Mesendoderm (in vitro differentiated cells): ENCODE measurements around the gene CDC5L.

Source experiments
- DNase-seq: peaks from one replicate; pipeline ENCODE4 v3.0.0; 2013
- H2AK5ac ChIP-seq: 2 replicates; pipeline ENCODE4 v1.6.1; 2013; ENCODE audit warnings: low read length, inconsistent platforms
- H2BK120ac ChIP-seq: 2 replicates; pipeline ENCODE4 v1.6.1; 2013; ENCODE audit warnings: low read depth, mild to moderate bottlenecking, low read length, moderate library complexity, mixed read lengths
- H2BK15ac ChIP-seq: replicated peaks from 2 replicates; pipeline ENCODE4 v1.6.1; 2013; ENCODE audit warnings: low read depth, mild to moderate bottlenecking, moderate library complexity
- H2BK5ac ChIP-seq: 2 replicates; pipeline ENCODE4 v1.6.1; 2013; ENCODE audit warnings: low read length, inconsistent platforms
- H3K18ac ChIP-seq: 2 replicates; pipeline ENCODE4 v1.6.1; 2013; ENCODE audit warnings: mild to moderate bottlenecking, low read length, mixed read lengths
- H3K23ac ChIP-seq: one replicate; pipeline ENCODE4 v1.6.1; 2013; ENCODE audit warnings: low read length
- H3K27ac ChIP-seq: 2 replicates; pipeline ENCODE4 v1.5.1; 2013; ENCODE audit warnings: low read depth, mild to moderate bottlenecking, inconsistent platforms, low read length, moderate library complexity
- H3K27me3 ChIP-seq: 2 replicates; pipeline ENCODE4 v1.6.1; 2013; ENCODE audit warnings: low read length, control low read depth, mild to moderate bottlenecking, inconsistent platforms; ENCODE audit not compliant: insufficient read depth, poor library complexity
- H3K36me3 ChIP-seq: 2 replicates; pipeline ENCODE4 v1.6.1; 2013; ENCODE audit warnings: low read length, inconsistent platforms; ENCODE audit not compliant: control insufficient read depth, insufficient read depth
- H3K4ac ChIP-seq: one replicate; pipeline ENCODE4 v1.6.1; 2013; ENCODE audit warnings: low read depth, mild to moderate bottlenecking, low read length, moderate library complexity
- H3K4me1 ChIP-seq: 2 replicates; pipeline ENCODE4 v1.6.1; 2013; ENCODE audit warnings: low read depth, low read length, inconsistent platforms; ENCODE audit not compliant: control insufficient read depth
- H3K4me2 ChIP-seq: 2 replicates; pipeline ENCODE4 v1.6.1; 2013; ENCODE audit warnings: low read length
- H3K4me3 ChIP-seq: 2 replicates; pipeline ENCODE4 v1.5.1; 2013; ENCODE audit warnings: mild to moderate bottlenecking, low read length
- H3K56ac ChIP-seq: one replicate; pipeline ENCODE4 v1.6.1; 2013; ENCODE audit warnings: low read length
- H3K79me1 ChIP-seq: 2 replicates; pipeline ENCODE4 v1.6.1; 2013; ENCODE audit warnings: low read length, inconsistent platforms
- H3K79me2 ChIP-seq: 2 replicates; pipeline ENCODE4 v1.6.1; 2013; ENCODE audit warnings: mild to moderate bottlenecking, low read length; ENCODE audit not compliant: control insufficient read depth, insufficient read depth
- H3K9ac ChIP-seq: 2 replicates; pipeline ENCODE4 v1.6.1; 2013; ENCODE audit warnings: low read length, inconsistent platforms
- H4K5ac ChIP-seq: one replicate; pipeline ENCODE4 v1.6.1; 2013; ENCODE audit warnings: low read length
- H4K8ac ChIP-seq: one replicate; pipeline ENCODE4 v1.6.1; 2013; ENCODE audit warnings: low read depth, mild to moderate bottlenecking, control low read depth, low read length, moderate library complexity
- WGBS: extraction: QIAGEN DNeasy Blood & Tissue Kit; methylation state at CpG from one replicate; pipeline ENCODE4 v1.1.7; 2013; ENCODE audit warnings: low lambda C conversion rate, missing lambda C conversion rate; ENCODE audit not compliant: insufficient coverage; ENCODE audit errors: extremely low coverage; 5-methylcytosine and 5-hydroxymethylcytosine counted together

CDC5L gene

GRCh38 chr6:44366781-44367180, 20.7 kb upstream of the CDC5L start:
- no peaks in the 10 kb centered on the region for H3K36me3 ChIP-seq
- H3K9ac ChIP-seq = no peak overlapping the region
- no peak for DNase-seq
- no peak overlapping the region for H3K4ac ChIP-seq
- no peak overlapping the region for H2BK15ac ChIP-seq
- no peak overlapping the region for H2BK120ac ChIP-seq
- no peak overlapping the region for H4K5ac ChIP-seq
- H3K56ac ChIP-seq = no peak overlapping the region
- no peaks in the 10 kb centered on the region for H3K27me3 ChIP-seq
- H3K79me1 ChIP-seq = no peaks in the 10 kb centered on the region
- no peak overlapping the region for H3K23ac ChIP-seq
- WGBS = no CpG with 5 or more reads among the region's 3 CpGs
- H3K4me2 ChIP-seq = no peak overlapping the region
- H3K4me3 ChIP-seq = no peak overlapping the region
- no peak overlapping the region for H2AK5ac ChIP-seq
- H3K4me1 ChIP-seq = no peaks in the 10 kb centered on the region
- no peaks in the 10 kb centered on the region for H3K79me2 ChIP-seq
- H3K18ac ChIP-seq = no peak overlapping the region
- no peak overlapping the region for H3K27ac ChIP-seq
- no peak overlapping the region for H2BK5ac ChIP-seq
- H4K8ac ChIP-seq = no peak overlapping the region

- Histone ChIP-seq H3K4me2 (no peak overlapping the region), H3K9ac (no peak overlapping the region), H2AK5ac (no peak overlapping the region), H3K27me3 (no peaks in the 10 kb centered on the region), H3K4me1 (no peaks in the 10 kb centered on the region), H3K56ac (no peak overlapping the region), H3K4me3 (no peak overlapping the region), H3K23ac (no peak overlapping the region), H4K5ac (no peak overlapping the region), H3K79me1 (no peaks in the 10 kb centered on the region), H3K36me3 (no peaks in the 10 kb centered on the region), H2BK5ac (no peak overlapping the region), H3K79me2 (no peaks in the 10 kb centered on the region), H4K8ac (no peak overlapping the region), H3K27ac (no peak overlapping the region), H2BK120ac (no peak overlapping the region), H2BK15ac (no peak overlapping the region), H3K4ac (no peak overlapping the region), H3K18ac (no peak overlapping the region)
- no peak for DNase-seq
- no CpG with 5 or more reads among the region's 2 CpGs for WGBS
Observed at GRCh38 chr6:44367681-44368080, 19.8 kb upstream of the CDC5L start.

DNA sequence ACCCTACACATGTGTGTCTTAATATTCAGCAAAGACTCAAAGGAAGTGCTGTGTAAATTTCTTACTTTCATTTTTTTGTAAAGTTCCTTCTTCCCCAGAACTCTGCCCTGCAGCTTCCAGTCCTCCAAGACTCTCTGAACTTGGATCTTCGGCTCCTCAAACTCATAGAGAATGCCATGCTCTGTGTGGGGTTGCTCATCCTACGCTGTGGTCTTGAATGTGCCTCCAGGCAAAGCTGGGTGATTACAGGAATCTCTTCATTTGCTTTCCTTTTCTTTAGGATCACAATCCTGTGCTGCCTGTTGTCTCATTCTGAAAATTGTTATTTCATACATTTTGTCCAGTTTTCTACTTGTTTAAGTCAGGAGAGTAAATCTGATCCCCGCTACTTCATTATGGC, 14.5 kb upstream of the CDC5L start:
- DNase-seq = no peak
- Histone ChIP-seq H3K79me2 (no peaks in the 10 kb centered on the region), H2AK5ac (no peak overlapping the region), H2BK120ac (no peak overlapping the region), H3K18ac (no peak overlapping the region), H3K56ac (no peak overlapping the region), H3K9ac (no peak overlapping the region), H3K4me2 (no peak overlapping the region), H2BK15ac (no peak overlapping the region), H3K4me3 (no peak overlapping the region), H3K79me1 (no peaks in the 10 kb centered on the region), H3K27ac (no peak overlapping the region), H3K4me1 (no peaks in the 10 kb centered on the region), H4K8ac (no peak overlapping the region), H3K36me3 (no peaks in the 10 kb centered on the region), H3K27me3 (no peaks in the 10 kb centered on the region), H4K5ac (no peak overlapping the region), H3K23ac (no peak overlapping the region), H2BK5ac (no peak overlapping the region), H3K4ac (no peak overlapping the region)
- WGBS = no CpG with 5 or more reads among the region's 3 CpGs

GRCh38 chr6:44373787-44374186, 13.7 kb upstream of the CDC5L start:
- H2BK120ac ChIP-seq = no peak overlapping the region
- no peak overlapping the region for H2AK5ac ChIP-seq
- no peak overlapping the region for H3K4me2 ChIP-seq
- H3K27ac ChIP-seq = no peak overlapping the region
- no CpG with 5 or more reads among the region's 2 CpGs for WGBS
- no peak overlapping the region for H2BK5ac ChIP-seq
- H3K27me3 ChIP-seq = no peaks in the 10 kb centered on the region
- H4K8ac ChIP-seq = no peak overlapping the region
- no peak overlapping the region for H3K18ac ChIP-seq
- H3K4ac ChIP-seq = no peak overlapping the region
- no peak overlapping the region for H3K4me3 ChIP-seq
- no peaks in the 10 kb centered on the region for H3K4me1 ChIP-seq
- H3K79me1 ChIP-seq = no peaks in the 10 kb centered on the region
- H3K56ac ChIP-seq = no peak overlapping the region
- no peak overlapping the region for H3K23ac ChIP-seq
- H4K5ac ChIP-seq = no peak overlapping the region
- no peak for DNase-seq
- H2BK15ac ChIP-seq = no peak overlapping the region
- H3K36me3 ChIP-seq = no peaks in the 10 kb centered on the region
- no peak overlapping the region for H3K9ac ChIP-seq
- H3K79me2 ChIP-seq = no peaks in the 10 kb centered on the region

- Histone ChIP-seq H3K23ac (no peak overlapping the region), H4K5ac (no peak overlapping the region), H3K27me3 (no peaks in the 10 kb centered on the region), H3K18ac (no peak overlapping the region), H3K79me2 (no peaks in the 10 kb centered on the region), H2BK120ac (no peak overlapping the region), H4K8ac (no peak overlapping the region), H2BK15ac (no peak overlapping the region), H3K4me2 (no peak overlapping the region), H3K27ac (no peak overlapping the region), H3K4me3 (no peak overlapping the region), H3K4ac (no peak overlapping the region), H2BK5ac (no peak overlapping the region), H2AK5ac (no peak overlapping the region), H3K4me1 (no peaks in the 10 kb centered on the region), H3K56ac (no peak overlapping the region), H3K79me1 (no peaks in the 10 kb centered on the region), H3K9ac (no peak overlapping the region), H3K36me3 (no peaks in the 10 kb centered on the region)
- DNase-seq = no peak
- WGBS = no CpG with 5 or more reads among the region's 3 CpGs
Observed at GRCh38 chr6:44375071-44375470, 12.4 kb upstream of the CDC5L start.

- H3K4me1 ChIP-seq = no peaks in the 10 kb centered on the region
- H4K8ac ChIP-seq = no peak overlapping the region
- WGBS = no CpG with 5 or more reads among the region's 3 CpGs
- no peak overlapping the region for H2AK5ac ChIP-seq
- H3K23ac ChIP-seq = no peak overlapping the region
- H3K79me2 ChIP-seq = no peaks in the 10 kb centered on the region
- H3K27ac ChIP-seq = no peak overlapping the region
- no peaks in the 10 kb centered on the region for H3K79me1 ChIP-seq
- H3K36me3 ChIP-seq = no peaks in the 10 kb centered on the region
- H3K4me2 ChIP-seq = no peak overlapping the region
- no peak overlapping the region for H3K4ac ChIP-seq
- H3K4me3 ChIP-seq = no peak overlapping the region
- no peak overlapping the region for H2BK15ac ChIP-seq
- no peak overlapping the region for H2BK120ac ChIP-seq
- no peak for DNase-seq
- no peak overlapping the region for H3K18ac ChIP-seq
- no peak overlapping the region for H3K9ac ChIP-seq
- no peaks in the 10 kb centered on the region for H3K27me3 ChIP-seq
- H3K56ac ChIP-seq = no peak overlapping the region
- H4K5ac ChIP-seq = no peak overlapping the region
- no peak overlapping the region for H2BK5ac ChIP-seq
Observed at GRCh38 chr6:44377484-44377883, 10.0 kb upstream of the CDC5L start.
